T-helper 22 cell (primary cell): Measurements from ENCODE around the gene TSNAXIP1.
A peak's percentile ranks its signal among the peaks of the same experiment; 100 is the strongest.

Experiments used
- DNase-seq: peaks from one replicate; pipeline ENCODE4 v3.0.0-alpha.2; 2020; ENCODE audit warnings: low read depth

TSNAXIP1 gene

GRCh38 chr16:67783353-67783725, 23.4 kb upstream of the TSNAXIP1 start:
- DNase-seq = no peak

- DNase-seq = no peak
These were observed 20.2 kb upstream of the TSNAXIP1 start for GRCh38 chr16:67786491-67786890.

- DNase-seq = no peak
These were observed 16.6 kb upstream of the TSNAXIP1 start for GRCh38 chr16:67790071-67790470.

- no peak for DNase-seq
These were observed 10.5 kb upstream of the TSNAXIP1 start for GRCh38 chr16:67796099-67796718.

GRCh38 chr16:67800338-67800926, 6.3 kb upstream of the TSNAXIP1 start:
- no peak for DNase-seq

- DNase-seq = no peak
These were observed 5.4 kb upstream of the TSNAXIP1 start for GRCh38 chr16:67801241-67801640.

- no peak for DNase-seq
These were observed 4.8 kb upstream of the TSNAXIP1 start for GRCh38 chr16:67801883-67802282.

- DNase-seq = no peak
These were observed 2.8 kb upstream of the TSNAXIP1 start for GRCh38 chr16:67803894-67804293.

- DNase-seq = no peak
These were observed 1.7 kb upstream of the TSNAXIP1 start for GRCh38 chr16:67804853-67805542.

- no peak for DNase-seq
These were observed 816 bp upstream of the TSNAXIP1 start for GRCh38 chr16:67805718-67806427.

GRCh38 chr16:67807148-67807682, 526 bp downstream of the TSNAXIP1 start:
- no peak for DNase-seq

GRCh38 chr16:67811899-67812298, 5.2 kb downstream of the TSNAXIP1 start:
- DNase-seq = no peak

- DNase-seq = no peak
These were observed 7.9 kb downstream of the TSNAXIP1 start for GRCh38 chr16:67814567-67814966.

GRCh38 chr16:67820608-67821259, 14.0 kb downstream of the TSNAXIP1 start:
- no peak for DNase-seq

GRCh38 chr16:67822511-67822910, 15.8 kb downstream of the TSNAXIP1 start:
- DNase-seq = no peak

GRCh38 chr16:67825119-67825518, 18.4 kb downstream of the TSNAXIP1 start:
- DNase-seq = no peak

GRCh38 chr16:67825906-67826305, 19.2 kb downstream of the TSNAXIP1 start:
- no peak for DNase-seq

- DNase-seq = no peak
These were observed 22.0 kb downstream of the TSNAXIP1 start for GRCh38 chr16:67828651-67829050.

GRCh38 chr16:67833030-67833414, 26.3 kb downstream of the TSNAXIP1 start:
- no peak for DNase-seq

- peak; percentile 82 for DNase-seq
These were observed 26.9 kb downstream of the TSNAXIP1 start for GRCh38 chr16:67833415-67834241.

GRCh38 chr16:67834242-67834614, 27.5 kb downstream of the TSNAXIP1 start:
- no peak for DNase-seq
